GM18517 (cell line): ENCODE results near the gene TTC6.

Source experiments
- ATAC-seq: cut with Tn5 transposase; IDR thresholded peaks from one replicate; pipeline ENCODE4 v1.9.1; 2021; ENCODE audit warnings: mild to moderate bottlenecking, moderate library complexity; ENCODE audit not compliant: unreplicated experiment

Gene TTC6

DNA sequence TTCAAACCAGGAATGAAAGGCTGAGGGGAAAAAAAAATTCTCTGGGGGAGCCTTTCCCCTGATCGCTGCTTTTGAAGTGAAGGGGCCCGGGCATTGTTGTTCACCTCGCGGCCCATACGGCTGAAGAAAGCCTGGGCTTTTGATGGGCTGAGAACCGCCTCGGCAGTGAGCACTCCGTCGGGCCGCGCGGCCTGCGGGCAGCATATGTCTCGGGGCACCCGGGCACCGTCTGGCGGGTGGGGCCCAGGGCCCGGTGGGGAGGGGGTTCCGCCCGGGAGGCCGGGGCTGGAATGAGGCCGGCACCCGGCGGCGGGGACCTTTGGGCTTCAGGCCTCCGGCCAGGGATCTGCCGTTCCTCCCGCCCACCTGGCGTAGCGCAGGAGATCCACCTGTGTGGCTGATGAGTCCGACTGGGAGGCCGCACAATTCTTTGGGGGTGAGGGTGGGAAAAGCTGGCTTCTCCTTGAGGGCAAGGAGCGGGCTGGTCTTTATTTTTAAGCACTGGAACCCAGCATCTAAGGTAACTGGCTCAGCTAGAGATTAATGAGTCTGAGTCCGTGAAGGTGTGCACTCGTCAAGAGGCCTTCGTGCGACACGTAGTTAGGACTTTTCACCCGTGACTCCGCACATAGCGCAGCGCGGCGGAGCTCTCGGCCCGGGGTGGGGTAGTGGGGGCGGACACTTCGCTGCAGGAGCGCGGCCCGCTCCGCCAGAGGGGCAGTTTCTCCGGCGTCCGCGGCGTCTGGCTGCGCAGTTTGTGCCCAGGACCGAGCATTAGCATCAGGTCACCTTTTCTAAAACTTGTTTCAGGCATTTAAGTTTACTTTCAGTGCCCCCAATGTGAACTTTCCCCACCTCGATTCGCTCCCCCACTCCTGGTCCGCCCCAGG lies 11.0 kb upstream of the TTC6 start:
- no peak for ATAC-seq

- ATAC-seq: no peak
Observed at GRCh38 chr14:37585101-37585511, 10.3 kb upstream of the TTC6 start.

- no peak for ATAC-seq
Observed at GRCh38 chr14:37585971-37586796, 9.2 kb upstream of the TTC6 start.

- no peak for ATAC-seq
Observed at GRCh38 chr14:37586797-37587130, 8.7 kb upstream of the TTC6 start.

GRCh38 chr14:37587131-37587803 lies 8.2 kb upstream of the TTC6 start:
- ATAC-seq: no peak

DNA sequence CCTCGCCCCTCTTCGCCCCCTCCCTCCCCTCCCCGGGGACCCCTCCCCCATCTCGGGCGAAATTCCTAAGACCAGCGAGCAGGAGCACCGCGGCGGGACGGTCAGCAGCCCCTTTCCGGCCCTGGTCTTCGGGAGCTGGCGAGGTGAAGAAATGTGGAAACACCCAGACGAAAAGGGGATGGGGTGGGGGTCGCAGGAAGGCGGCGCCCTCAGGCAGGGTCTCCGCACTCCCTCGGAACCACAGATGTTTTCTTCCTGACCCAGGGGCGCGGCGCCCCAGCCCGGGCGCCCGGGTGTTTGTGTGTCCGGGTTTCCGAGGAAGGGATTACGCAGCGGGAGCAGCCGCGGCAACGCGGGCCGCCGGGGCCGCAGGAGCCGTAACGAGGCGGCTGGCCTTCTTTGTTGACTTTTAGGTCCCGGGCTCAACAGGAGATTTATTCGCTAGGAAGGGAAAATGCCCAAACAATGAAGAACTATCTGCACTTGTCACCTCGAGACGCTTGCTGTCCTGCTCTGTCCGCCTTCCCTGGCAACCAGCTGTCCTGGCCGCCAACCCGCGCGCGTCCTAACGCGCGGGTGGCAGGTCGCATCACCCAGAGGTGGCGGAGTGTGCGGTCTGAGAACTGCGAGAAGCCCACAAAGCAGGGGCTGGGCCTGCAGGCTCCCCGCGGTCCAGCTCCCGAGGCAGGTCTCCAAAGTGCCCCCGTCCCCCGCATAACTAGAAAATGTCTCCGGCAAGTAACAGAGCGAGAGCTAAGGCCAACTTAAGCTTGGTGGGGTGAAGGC lies 7.4 kb upstream of the TTC6 start:
- no peak for ATAC-seq

- ATAC-seq: no peak
Observed at GRCh38 chr14:37588667-37588955, 6.8 kb upstream of the TTC6 start.

- no peak for ATAC-seq
Observed at GRCh38 chr14:37588956-37589714, 6.3 kb upstream of the TTC6 start.

- no peak for ATAC-seq
Observed at GRCh38 chr14:37589715-37590427, 5.6 kb upstream of the TTC6 start.

GRCh38 chr14:37590428-37591139 lies 4.8 kb upstream of the TTC6 start:
- ATAC-seq: no peak

DNA sequence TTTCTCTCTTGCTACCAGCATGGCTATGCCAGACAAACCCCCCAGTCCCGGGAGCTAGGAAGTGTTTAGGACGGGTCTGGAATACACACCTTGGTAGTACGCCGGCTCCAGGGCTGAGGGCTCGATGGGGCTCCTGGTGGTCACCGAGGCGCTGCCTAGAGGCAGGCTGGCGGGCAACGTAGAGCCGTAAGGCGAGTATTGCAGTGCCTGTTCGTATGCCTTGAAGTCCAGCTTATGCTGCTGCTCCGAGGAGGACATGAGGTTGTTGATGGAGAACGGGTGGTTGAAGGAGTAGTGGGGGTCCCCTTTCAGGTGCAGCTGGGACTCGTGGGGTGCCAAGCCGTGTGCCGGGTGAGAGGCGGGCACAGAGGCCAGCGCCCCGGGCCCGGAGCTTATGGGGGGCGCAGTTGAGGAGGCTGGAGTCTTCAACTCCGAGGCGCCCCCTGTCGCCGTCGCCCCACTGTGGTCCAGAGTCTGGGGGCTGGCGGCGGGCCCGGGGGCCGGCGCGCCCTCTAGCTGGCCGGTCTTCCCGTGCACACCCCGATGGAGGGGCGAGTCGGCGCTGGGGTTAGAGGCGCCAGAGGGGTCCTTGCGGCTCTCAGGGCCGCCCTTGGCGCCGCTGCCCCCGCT lies 4.0 kb upstream of the TTC6 start:
- no peak for ATAC-seq

DNA sequence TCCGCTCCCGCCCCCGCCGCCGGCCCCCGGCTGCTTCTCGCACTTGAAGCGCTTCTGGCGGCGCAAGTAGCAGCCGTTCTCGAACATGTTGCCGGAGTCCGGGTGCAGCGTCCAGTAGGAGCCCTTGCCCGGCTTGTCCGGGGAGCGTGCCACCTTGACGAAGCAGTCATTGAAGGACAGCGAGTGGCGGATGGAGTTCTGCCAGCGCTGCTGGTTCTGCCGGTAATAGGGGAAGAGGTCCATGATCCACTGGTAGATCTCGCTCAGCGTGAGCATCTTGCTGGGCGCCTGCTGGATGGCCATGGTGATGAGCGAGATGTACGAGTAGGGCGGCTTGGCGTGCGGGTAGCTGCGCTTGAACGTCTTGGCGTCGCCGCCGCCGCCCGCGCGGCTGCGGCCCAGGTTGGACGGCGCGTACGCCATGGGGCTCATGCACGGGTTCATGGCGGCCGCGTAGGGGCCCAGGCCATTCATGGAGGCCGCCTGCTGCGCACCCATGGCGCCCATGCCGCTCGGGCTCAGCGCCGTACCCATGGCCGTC lies 3.4 kb upstream of the TTC6 start:
- no peak for ATAC-seq

DNA sequence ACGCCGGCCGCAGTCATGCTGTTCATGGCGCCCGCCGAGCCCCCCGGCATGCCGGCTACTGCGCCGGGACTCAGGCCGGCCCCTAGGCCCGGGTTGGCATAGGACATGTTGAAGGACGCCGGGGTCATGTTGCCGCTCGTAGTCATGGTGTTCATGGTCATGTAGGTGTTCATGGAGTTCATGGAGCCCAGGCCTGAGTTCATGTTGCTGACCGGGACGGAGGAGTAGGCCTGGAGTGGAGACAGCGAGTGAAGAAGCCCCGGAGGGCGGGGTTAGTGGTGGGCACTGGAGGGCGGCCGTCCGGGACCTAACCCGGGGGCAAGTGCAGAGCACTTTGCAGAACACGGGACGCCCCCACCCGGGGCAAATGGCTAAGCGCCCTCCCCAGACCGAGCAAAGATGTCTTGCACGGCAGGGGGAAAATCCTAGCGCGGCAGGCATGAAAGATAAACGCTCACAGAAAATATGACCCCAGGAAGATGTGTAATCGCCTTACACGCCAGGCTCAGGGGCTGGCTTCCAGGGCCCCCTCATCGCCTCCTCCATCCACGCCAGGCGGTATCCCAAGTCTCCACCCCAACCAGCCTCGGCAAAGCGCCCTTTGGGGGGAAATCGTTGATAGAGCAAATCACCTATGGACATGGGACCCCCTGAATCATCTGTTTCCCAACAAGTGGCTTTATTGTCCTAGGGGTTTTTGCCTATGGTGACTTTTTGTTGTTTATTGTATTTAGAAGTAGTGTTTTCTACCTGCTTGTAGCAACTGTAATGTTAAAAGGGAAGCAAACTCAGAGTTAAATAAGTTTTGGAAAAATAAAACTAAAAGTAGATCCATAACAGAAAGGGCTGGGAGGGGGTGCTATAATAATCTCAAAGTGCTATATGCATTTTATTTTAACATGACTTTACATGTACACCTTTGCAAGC lies 2.7 kb upstream of the TTC6 start:
- ATAC-seq: no peak

DNA sequence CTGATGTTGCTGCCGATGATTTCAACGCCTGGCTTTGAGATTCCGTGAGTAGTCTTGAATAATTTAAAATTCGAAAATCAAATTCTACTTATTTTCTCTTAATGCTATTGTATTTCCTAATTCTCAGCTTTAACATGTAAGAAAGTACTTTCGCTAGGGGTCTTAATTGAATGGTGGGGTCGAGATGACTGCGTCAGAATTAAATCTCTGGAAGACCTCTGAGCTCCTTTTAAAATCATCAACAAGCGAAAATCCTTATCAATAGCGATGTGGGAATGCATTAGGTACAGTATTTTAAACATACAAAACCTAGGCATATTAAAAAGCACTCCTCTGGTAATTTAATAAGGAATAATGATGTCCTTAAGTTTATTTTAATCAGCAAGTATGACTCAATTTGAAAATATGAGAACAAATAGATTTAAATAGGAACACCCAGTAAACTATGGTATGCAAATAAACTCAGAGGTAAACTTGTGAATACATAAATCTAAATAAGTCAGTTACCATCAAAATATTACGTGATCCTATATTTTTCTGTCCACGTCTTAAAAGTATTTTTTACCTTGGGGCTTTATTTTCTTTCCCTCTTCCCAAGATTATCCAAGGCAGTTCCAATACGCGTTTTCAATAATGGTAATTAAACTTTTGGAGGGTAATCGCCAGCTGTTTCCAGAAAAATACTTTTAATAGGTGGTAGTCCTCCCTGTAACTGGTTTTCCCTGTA lies 1.8 kb upstream of the TTC6 start:
- ATAC-seq: no peak

GRCh38 chr14:37594238-37594970 lies 1.0 kb upstream of the TTC6 start:
- no peak for ATAC-seq
